Measurements from ENCODE around the gene DNAAF1.

The DNAAF1 gene

GRCh38 chr16:84138824-84139627 is 6.1 kb upstream of the DNAAF1 start:
- H3K27ac ChIP-seq: no peak overlapping the region
- no peak for TF ChIP-seq CTCF (conservative IDR thresholded peaks at IDR 0.05)

DNA sequence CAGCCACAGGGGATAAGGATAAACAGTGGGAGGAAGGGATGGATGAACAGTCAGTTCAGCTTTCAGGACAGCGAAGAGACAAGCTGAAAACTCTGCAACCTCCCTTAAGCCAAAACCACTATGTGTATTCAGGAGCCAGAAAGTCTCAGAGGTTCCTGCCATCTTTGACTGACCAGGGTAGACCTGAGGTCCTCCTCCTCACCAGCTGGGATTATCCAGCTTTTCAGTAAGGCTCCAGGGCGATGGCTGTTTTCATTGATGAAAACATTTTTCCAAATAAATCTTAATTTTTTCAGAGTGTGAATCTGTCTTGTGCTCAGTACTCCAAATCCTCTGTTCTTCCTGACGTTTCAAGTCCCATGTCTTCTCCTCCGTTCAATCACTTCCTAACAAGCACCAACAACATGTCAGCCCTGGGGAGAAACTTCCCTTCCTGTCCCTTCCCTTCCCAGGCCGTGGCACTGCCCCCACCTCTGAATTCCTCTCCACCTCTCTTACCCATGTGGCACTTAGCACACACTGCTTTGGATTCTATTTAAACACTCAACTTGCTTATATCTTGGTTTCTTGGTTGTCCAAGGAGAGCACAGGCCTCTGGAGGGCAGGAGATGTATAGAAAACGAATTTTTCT is 5.4 kb upstream of the DNAAF1 start:
- no peak overlapping the region for H3K27ac ChIP-seq
- no peak for TF ChIP-seq CTCF (conservative IDR thresholded peaks at IDR 0.05)

DNA sequence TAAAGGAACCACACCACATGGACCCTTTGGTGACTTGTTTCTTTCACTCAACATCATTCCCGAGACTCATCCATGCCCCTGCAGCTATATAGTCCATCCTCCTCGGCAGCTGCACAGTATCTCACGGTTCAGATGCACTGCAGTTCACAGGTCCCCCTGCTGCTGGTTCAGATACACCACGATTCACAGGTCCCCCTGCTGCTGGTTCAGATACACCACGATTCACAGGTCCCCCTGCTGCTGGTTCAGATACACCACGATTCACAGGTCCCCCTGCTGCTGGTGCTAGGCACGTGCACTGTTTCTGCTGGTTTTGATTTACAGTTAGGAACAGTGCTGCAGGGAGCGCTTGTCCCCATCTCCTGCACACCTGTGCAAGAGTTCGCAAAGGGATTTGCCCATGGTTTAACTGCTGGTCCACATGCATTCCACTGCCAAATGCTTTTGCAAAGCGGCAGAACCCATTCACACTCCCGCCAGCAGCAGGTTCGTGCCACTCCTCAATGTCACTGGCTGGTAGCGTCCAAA is 3.9 kb upstream of the DNAAF1 start:
- TF ChIP-seq CTCF (conservative IDR thresholded peaks at IDR 0.05): peak; percentile 23; the same call in 1 of the 2 replicates
- H3K27ac ChIP-seq: no peak overlapping the region

- H3K27ac ChIP-seq: no peak overlapping the region
- no peak for TF ChIP-seq CTCF (conservative IDR thresholded peaks at IDR 0.05)
Measured at GRCh38 chr16:84143081-84143480, 2.0 kb upstream of the DNAAF1 start.

GRCh38 chr16:84143784-84144199 is 1.3 kb upstream of the DNAAF1 start:
- H3K27ac ChIP-seq: peak overlapping the region; percentile 67
- no peak for TF ChIP-seq CTCF (conservative IDR thresholded peaks at IDR 0.05)

- TF ChIP-seq CTCF (conservative IDR thresholded peaks at IDR 0.05): no peak
- H3K27ac ChIP-seq: peak overlapping the region; percentile 67
Measured at GRCh38 chr16:84144209-84144858, 774 bp upstream of the DNAAF1 start.

DNA sequence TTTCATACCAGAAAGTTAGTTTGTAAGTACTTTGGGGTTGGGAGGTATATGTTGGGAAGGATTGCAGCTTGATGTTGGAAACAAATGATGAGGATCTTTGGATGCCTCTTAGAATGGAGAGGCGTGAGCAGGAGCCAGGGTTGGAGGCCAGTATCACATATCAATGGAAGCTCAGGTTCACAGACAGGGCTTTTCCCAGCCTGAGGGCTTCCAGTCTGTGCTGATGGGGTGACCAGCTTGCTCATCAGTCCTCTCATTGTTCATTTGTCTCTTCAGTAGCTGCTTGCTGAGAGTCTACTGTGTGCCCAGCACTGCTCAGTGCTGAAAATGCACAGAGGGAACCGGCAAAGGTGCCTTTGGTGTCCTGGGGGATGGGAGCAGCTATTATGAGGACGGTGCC is 5.8 kb downstream of the DNAAF1 start:
- no peak for TF ChIP-seq CTCF (conservative IDR thresholded peaks at IDR 0.05)
- no peak overlapping the region for H3K27ac ChIP-seq
